SK-N-SH treated with all-trans-retinoic acid at 6 μM for 48 hours (cell line): ENCODE data around the gene ADGRB2.
A peak's percentile ranks its signal among the peaks of the same experiment; 100 is the strongest.

Source experiments
- ATAC-seq: fragments of 200-7000 bp; cut with Tn5 transposase; 3 replicates; pipeline ENCODE4 v1.9.1; 2020; ENCODE audit warnings: mild to moderate bottlenecking, moderate library complexity
- ARNTL ChIP-seq: fragments of 450-650 bp; formaldehyde crosslinking; IDR thresholded peaks from 2 replicates; pipeline ENCODE4 v1.5.0; 2020; ENCODE audit warnings: low read depth, mild to moderate bottlenecking, moderate library complexity, borderline replicate concordance
- CSDC2 ChIP-seq: fragments of 250-450 bp; sonication (Bioruptor Pico); IDR thresholded peaks from 2 replicates; pipeline ENCODE4 v1.5.0; 2020; ENCODE audit warnings: mild to moderate bottlenecking, moderate library complexity
- ESRRG ChIP-seq: fragments of 250-450 bp; sonication (Bioruptor Pico); IDR thresholded peaks from 2 replicates; pipeline ENCODE4 v1.6.1; 2021; ENCODE audit warnings: mild to moderate bottlenecking
- GLIS3 ChIP-seq: fragments of 250-450 bp; sonication (Bioruptor Pico); IDR thresholded peaks from 2 replicates; pipeline ENCODE4 v1.5.0; 2020; ENCODE audit warnings: mild to moderate bottlenecking, moderate library complexity
- ISL1 ChIP-seq: fragments of 250-450 bp; sonication (Bioruptor Pico); IDR thresholded peaks from 2 replicates; pipeline ENCODE4 v2.1.2; 2022; ENCODE audit warnings: mild to moderate bottlenecking, moderate library complexity
- OSR1 ChIP-seq: fragments of 250-450 bp; sonication (Bioruptor Pico); IDR thresholded peaks from 2 replicates; pipeline ENCODE4 v1.8.0; 2022; ENCODE audit warnings: moderate library complexity, mild to moderate bottlenecking, inconsistent platforms
- PPARA ChIP-seq: fragments of 250-450 bp; sonication (Bioruptor Pico); IDR thresholded peaks from 2 replicates; pipeline ENCODE4 v1.5.0; 2020; ENCODE audit warnings: mild to moderate bottlenecking, borderline replicate concordance
- RARB ChIP-seq: fragments of 250-450 bp; sonication (Bioruptor Pico); IDR thresholded peaks from 2 replicates; pipeline ENCODE4 v1.8.0; 2021; ENCODE audit warnings: mild to moderate bottlenecking, moderate library complexity
- SNAI2 ChIP-seq: fragments of 250-450 bp; sonication (Bioruptor Pico); IDR thresholded peaks from 2 replicates; pipeline ENCODE4 v1.5.0; 2020; ENCODE audit warnings: mild to moderate bottlenecking, moderate library complexity
- TCF4 ChIP-seq: fragments of 250-450 bp; sonication (Bioruptor Pico); IDR thresholded peaks from 2 replicates; pipeline ENCODE4 v1.8.0; 2021; ENCODE audit warnings: mild to moderate bottlenecking, moderate library complexity, borderline replicate concordance
- TOX ChIP-seq: fragments of 250-450 bp; sonication (Bioruptor Pico); IDR thresholded peaks from 2 replicates; pipeline ENCODE4 v1.8.0; 2021; ENCODE audit warnings: mild to moderate bottlenecking, moderate library complexity, borderline replicate concordance
- ZC3H10 ChIP-seq: fragments of 250-450 bp; sonication (Bioruptor Pico); IDR thresholded peaks from 2 replicates; pipeline ENCODE4 v1.5.1; 2021; ENCODE audit warnings: mild to moderate bottlenecking, moderate library complexity
- ZFP3 ChIP-seq: fragments of 250-450 bp; sonication (Bioruptor Pico); IDR thresholded peaks from 2 replicates; pipeline ENCODE4 v1.5.0; 2020; ENCODE audit warnings: mild to moderate bottlenecking, moderate library complexity
- ZFP30 ChIP-seq: fragments of 450-650 bp; formaldehyde crosslinking; IDR thresholded peaks from 2 replicates; pipeline ENCODE4 v1.5.0; 2022; ENCODE audit warnings: mild to moderate bottlenecking, moderate library complexity
- ZNF565 ChIP-seq: fragments of 450-650 bp; formaldehyde crosslinking; conservative IDR thresholded peaks from 2 replicates; pipeline ENCODE4 v1.5.0; 2020; ENCODE audit warnings: low read depth, mild to moderate bottlenecking, moderate library complexity
- ZNF70 ChIP-seq: fragments of 450-650 bp; formaldehyde crosslinking; IDR thresholded peaks from 2 replicates; pipeline ENCODE4 v1.5.0; 2020; ENCODE audit warnings: mild to moderate bottlenecking, moderate library complexity
- TF ChIP-seq, protein P1 (sequence below): fragments of 250-450 bp; sonication (Bioruptor Pico); IDR thresholded peaks from 2 replicates; pipeline ENCODE4 v1.8.0; 2021; ENCODE audit warnings: low read depth, mild to moderate bottlenecking, moderate library complexity, borderline replicate concordance
- TF ChIP-seq, protein P2 (sequence below): fragments of 250-450 bp; sonication (Bioruptor Pico); IDR thresholded peaks from 2 replicates; pipeline ENCODE4 v1.8.0; 2020; ENCODE audit warnings: mild to moderate bottlenecking, moderate library complexity, borderline replicate concordance
- TF ChIP-seq, protein P3 (sequence below): fragments of 250-450 bp; sonication (Bioruptor Pico); IDR thresholded peaks from 2 replicates; pipeline ENCODE4 v1.5.1; 2021; ENCODE audit warnings: mild to moderate bottlenecking, moderate library complexity

The ADGRB2 gene

DNA sequence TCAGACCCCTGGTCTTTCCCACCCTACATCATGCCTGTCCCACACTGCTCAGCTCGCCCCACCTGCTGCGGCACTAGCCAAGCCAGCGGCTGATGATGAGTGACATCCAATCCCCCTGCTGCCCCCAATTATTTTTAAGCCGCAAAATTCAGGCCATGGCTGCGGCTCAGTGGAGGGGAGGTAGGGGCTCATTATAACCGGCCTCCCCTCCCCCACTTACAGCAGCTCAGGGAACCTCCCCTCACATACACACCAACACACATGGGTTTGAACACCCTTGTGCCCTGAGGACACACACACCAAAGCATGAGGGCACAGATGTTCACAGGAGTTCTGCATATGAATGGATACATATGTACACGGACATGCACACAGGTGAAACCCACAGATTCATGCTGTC is 5.3 kb downstream of the ADGRB2 start (continued):
- TF ChIP-seq ARNTL (CRISPR knock-in tag) (no peak), OSR1 (no peak)

DNA sequence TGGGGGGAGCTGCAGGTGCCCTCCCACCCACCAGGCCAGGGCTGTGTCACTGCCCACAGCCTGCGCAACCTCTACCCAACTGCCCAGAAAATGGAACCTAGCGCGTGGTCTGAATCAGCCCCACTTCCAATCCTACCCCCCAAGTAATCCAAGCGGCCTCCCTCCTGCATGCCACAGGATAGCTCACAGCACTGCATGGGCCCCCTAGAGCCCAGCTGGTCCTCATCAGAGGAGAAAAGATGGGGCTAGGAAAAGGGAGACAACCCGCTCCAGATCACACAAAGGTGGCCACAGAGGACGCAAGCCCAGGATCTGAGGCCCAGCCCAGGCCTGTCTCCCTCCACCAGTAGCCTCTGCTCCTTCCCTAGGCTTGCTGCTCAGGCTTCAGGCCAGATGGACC is 6.2 kb downstream of the ADGRB2 start:
- TF ChIP-seq TCF4 (CRISPR knock-in tag): no peak
- no peak for TF ChIP-seq ESRRG (CRISPR knock-in tag)

DNA sequence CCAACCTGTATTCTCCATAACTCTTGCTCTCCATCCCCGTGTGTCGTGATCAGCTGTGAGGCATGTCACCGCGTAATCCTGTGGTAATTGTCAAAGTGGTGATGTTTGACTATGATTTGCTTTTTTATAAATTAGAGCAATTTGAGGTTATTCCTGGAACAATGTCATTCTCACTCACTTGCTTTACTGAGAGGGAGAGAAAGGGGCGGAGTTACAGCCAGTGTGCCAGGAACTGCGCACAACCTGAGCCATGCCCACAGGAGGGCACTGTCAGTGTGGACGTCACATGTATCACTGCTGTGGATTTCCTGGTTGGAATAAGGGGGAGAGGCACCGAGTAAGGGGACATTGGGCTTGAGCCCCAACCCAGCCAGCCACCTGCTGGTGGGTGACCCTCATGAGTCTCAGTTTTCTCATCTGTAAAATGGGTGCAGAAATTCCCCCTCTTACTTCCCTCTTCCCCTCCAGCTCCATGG is 6.9 kb downstream of the ADGRB2 start:
- ATAC-seq: no peak

More for the DNA sequence above, 6.2 kb downstream of the ADGRB2 start:
- ATAC-seq: no peak

DNA sequence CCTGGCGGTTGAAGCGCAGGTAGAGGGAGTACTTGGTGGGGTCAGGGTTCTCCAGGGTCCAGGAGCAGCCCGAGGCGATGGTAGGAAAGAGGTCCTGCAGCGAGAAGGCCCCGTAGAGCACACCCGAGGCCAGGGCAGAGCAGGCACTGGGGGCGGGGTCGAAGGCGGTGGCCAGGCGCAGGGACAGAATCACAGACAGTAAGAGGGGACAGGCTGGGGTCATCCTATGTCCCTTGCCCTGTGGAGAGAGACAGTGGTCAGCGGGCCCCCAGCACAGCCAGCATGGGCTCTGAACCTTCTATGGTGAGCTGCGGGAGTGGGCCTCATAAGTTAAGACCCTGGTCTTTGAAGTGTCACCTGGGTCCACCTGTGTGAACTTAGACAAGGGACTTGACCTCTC is 7.6 kb downstream of the ADGRB2 start:
- no peak for ATAC-seq
- no peak for TF ChIP-seq OSR1
- TF ChIP-seq ZC3H10 (CRISPR knock-in tag): no peak
- TF ChIP-seq PPARA: no peak
- no peak for TF ChIP-seq ZFP30 (CRISPR knock-in tag)
- no peak for TF ChIP-seq ISL1 (CRISPR knock-in tag)

More for the DNA sequence above, 6.9 kb downstream of the ADGRB2 start:
- no peak for TF ChIP-seq OSR1
- TF ChIP-seq PPARA: no peak
- TF ChIP-seq, protein P1, sequence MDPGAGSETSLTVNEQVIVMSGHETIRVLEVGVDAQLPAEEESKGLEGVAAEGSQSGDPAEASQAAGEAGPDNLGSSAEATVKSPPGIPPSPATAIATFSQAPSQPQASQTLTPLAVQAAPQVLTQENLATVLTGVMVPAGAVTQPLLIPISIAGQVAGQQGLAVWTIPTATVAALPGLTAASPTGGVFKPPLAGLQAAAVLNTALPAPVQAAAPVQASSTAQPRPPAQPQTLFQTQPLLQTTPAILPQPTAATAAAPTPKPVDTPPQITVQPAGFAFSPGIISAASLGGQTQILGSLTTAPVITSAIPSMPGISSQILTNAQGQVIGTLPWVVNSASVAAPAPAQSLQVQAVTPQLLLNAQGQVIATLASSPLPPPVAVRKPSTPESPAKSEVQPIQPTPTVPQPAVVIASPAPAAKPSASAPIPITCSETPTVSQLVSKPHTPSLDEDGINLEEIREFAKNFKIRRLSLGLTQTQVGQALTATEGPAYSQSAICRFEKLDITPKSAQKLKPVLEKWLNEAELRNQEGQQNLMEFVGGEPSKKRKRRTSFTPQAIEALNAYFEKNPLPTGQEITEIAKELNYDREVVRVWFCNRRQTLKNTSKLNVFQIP: no peak
- no peak for TF ChIP-seq CSDC2
- TF ChIP-seq ESRRG (CRISPR knock-in tag): no peak

DNA sequence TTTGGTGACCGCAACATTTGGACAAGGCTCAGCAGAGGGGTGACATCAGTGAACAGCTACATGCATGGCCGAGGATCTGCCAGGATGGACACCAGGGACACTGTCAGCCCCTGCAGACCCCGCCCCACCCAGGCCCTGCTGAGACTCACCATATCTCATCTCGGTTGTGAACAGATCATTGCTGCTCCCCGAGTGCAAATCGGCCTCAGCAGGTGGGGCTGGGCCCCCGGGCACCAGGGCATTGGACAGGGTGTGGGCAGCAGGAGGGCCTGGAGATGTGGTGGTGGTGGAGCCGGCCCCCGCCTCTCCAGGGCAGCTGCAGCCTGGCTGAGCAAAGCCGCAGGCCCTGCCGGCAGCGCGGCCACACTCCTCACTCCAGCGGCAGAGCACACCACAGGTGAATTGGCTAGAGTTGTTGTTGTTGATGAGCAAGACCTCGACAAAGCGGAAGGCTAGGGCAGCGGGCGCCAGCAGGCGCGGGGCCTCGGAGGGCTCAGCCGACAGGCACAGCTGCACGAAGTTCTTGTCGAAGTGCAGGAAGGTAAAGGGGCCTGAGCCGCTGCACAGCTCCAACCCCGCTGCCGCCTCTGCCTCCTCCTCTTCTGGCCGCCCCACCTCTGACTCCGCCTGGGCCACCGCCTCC is 8.2 kb downstream of the ADGRB2 start:
- TF ChIP-seq TOX (CRISPR knock-in tag) (no peak), ZNF70 (CRISPR knock-in tag) (no peak), ZC3H10 (CRISPR knock-in tag) (no peak), SNAI2 (CRISPR knock-in tag) (no peak), ZFP3 (no peak), RARB (CRISPR knock-in tag) (no peak), ARNTL (CRISPR knock-in tag) (no peak), ZNF565 (CRISPR knock-in tag) (no peak), OSR1 (no peak)
- TF ChIP-seq, protein P2, sequence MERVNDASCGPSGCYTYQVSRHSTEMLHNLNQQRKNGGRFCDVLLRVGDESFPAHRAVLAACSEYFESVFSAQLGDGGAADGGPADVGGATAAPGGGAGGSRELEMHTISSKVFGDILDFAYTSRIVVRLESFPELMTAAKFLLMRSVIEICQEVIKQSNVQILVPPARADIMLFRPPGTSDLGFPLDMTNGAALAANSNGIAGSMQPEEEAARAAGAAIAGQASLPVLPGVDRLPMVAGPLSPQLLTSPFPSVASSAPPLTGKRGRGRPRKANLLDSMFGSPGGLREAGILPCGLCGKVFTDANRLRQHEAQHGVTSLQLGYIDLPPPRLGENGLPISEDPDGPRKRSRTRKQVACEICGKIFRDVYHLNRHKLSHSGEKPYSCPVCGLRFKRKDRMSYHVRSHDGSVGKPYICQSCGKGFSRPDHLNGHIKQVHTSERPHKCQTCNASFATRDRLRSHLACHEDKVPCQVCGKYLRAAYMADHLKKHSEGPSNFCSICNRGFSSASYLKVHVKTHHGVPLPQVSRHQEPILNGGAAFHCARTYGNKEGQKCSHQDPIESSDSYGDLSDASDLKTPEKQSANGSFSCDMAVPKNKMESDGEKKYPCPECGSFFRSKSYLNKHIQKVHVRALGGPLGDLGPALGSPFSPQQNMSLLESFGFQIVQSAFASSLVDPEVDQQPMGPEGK (CRISPR knock-in tag): no peak
- TF ChIP-seq, protein P3, sequence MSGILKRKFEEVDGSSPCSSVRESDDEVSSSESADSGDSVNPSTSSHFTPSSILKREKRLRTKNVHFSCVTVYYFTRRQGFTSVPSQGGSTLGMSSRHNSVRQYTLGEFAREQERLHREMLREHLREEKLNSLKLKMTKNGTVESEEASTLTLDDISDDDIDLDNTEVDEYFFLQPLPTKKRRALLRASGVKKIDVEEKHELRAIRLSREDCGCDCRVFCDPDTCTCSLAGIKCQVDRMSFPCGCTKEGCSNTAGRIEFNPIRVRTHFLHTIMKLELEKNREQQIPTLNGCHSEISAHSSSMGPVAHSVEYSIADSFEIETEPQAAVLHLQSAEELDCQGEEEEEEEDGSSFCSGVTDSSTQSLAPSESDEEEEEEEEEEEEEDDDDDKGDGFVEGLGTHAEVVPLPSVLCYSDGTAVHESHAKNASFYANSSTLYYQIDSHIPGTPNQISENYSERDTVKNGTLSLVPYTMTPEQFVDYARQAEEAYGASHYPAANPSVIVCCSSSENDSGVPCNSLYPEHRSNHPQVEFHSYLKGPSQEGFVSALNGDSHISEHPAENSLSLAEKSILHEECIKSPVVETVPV (CRISPR knock-in tag): no peak
- ATAC-seq: no peak

DNA sequence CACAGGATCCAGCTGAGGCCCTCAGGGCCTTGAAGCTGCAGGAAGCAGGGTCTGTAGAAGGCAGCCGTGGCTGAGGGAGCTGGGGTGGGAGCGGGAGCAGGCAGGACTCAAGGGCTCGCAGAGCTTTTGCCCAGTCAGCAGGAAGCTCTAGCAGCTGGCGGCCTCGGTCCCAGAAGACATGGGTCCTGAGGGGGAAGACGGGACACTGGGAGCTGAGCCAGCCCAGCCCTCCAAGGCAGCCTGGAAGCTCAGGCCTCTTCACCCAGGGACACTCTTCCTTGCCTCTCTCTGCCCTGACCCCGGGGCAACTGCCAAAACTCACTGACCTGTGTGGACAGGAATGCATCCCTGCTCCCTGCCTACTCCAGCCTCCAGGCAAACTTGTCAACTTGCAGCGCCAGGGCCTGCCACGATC is 8.9 kb downstream of the ADGRB2 start:
- peak; percentile 75 for ATAC-seq
- TF ChIP-seq ARNTL (CRISPR knock-in tag) (no peak), ZFP30 (CRISPR knock-in tag) (no peak), GLIS3 (CRISPR knock-in tag) (no peak), CSDC2 (no peak), OSR1 (no peak), TOX (CRISPR knock-in tag) (no peak), ZNF565 (CRISPR knock-in tag) (no peak)
- TF ChIP-seq, protein P1: no peak
- TF ChIP-seq, protein P2 (CRISPR knock-in tag): no peak
- TF ChIP-seq, protein P3 (CRISPR knock-in tag): no peak
